Stimulated activated CD8-positive, alpha-beta memory T cell treated with anti-CD3 and anti-CD28 coated beads, Interleukin-7, amount 100 ng/mL, for 24 hours (primary cell): ENCODE data around the gene MMP15.
"Not testable (repeated sequence)": the region's sequence is repeated elsewhere in the genome, so short reads cannot be mapped to it uniquely, and the experiment has no call there.

ENCODE experiments used
- DNase-seq: peaks from one replicate; pipeline ENCODE4 v3.0.0-alpha.2; 2020; ENCODE audit warnings: low read depth

Gene MMP15

GRCh38 chr16:58086381-58087208, 61.0 kb downstream of the MMP15 start:
- no peak for DNase-seq

GRCh38 chr16:58087209-58087913, 61.8 kb downstream of the MMP15 start:
- no peak for DNase-seq

GRCh38 chr16:58088091-58088490, 62.5 kb downstream of the MMP15 start:
- no peak for DNase-seq

GRCh38 chr16:58090396-58090795, 64.8 kb downstream of the MMP15 start:
- DNase-seq, result not testable (repeated sequence)

GRCh38 chr16:58094026-58094425, 68.5 kb downstream of the MMP15 start:
- DNase-seq, result no peak

GRCh38 chr16:58094791-58095574, 69.4 kb downstream of the MMP15 start:
- DNase-seq, result no peak

GRCh38 chr16:58095575-58095960, 70.0 kb downstream of the MMP15 start:
- not testable (repeated sequence) for DNase-seq

- DNase-seq, result no peak
Observed at GRCh38 chr16:58096249-58096648, 70.7 kb downstream of the MMP15 start.
